Middle frontal gyrus (tissue), 1 donor: ENCODE data around the gene LACTB.
"Not testable (repeated sequence)": the region's sequence is repeated elsewhere in the genome, so short reads cannot be mapped to it uniquely, and the experiment has no call there.

Experiments
- DNase-seq: peaks from one replicate; pipeline ENCODE4 v3.0.0-alpha.2; 2015; ENCODE audit warnings: low spot score; ENCODE audit errors: extremely low spot score

The LACTB gene

GRCh38 chr15:63089260-63090043 is 32.2 kb upstream of the LACTB start:
- DNase-seq = no peak

GRCh38 chr15:63090472-63090871 is 31.2 kb upstream of the LACTB start:
- DNase-seq = no peak

DNA sequence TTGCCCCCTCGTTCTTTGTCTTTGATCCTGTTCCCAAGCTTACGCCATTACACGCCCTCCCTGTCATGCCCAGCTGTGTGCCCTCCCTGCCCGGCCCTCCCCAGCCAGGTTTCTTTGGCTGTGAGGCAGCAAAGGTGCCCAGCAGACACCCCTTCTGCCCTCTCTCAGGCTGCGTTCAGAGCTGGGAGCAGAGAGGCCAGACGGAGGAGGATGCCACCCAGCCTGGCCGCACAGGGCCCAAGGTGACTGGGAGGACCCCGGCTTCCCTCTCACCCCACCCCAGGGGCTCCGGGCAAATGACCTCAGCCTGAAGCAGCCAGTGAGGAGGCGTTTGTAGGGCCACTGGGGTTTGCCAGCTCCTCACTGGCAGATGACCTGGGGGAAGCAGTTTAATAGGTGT is 30.8 kb upstream of the LACTB start:
- DNase-seq = no peak

DNA sequence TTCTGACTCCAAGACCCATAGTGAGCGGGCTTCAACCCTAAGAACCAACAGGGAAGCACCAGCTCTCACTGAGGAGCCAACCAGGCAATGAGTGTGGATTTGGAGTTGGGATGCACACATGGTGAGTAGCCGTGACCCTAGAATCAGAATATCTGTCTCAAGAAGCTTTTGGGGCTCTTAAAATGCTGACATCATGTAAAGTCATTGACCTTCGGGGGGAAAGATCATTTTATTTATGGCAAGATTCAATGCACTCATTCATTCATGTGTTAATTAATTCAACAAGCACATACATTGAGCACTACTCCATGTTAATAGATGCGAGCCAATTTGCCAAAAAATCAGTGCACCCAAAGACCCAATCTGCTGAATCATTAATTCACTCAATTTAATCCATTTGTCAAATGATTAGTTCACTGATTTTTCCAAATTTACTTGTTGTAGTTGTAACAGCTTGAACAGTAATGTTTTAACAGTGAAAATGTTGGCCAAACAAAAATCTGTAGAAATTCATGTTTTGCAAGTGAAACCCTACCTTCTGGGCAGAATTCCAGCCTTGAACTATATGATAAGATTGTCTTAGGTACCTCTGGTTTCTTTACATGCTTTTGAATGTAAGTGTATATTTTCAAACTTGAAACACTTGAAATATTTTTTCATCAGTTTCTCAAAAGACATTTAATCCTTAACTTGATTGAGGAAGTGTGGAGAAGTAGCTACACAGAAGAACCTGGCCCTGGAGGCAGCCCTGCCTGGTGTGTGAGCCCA is 29.8 kb upstream of the LACTB start:
- no peak for DNase-seq

DNA sequence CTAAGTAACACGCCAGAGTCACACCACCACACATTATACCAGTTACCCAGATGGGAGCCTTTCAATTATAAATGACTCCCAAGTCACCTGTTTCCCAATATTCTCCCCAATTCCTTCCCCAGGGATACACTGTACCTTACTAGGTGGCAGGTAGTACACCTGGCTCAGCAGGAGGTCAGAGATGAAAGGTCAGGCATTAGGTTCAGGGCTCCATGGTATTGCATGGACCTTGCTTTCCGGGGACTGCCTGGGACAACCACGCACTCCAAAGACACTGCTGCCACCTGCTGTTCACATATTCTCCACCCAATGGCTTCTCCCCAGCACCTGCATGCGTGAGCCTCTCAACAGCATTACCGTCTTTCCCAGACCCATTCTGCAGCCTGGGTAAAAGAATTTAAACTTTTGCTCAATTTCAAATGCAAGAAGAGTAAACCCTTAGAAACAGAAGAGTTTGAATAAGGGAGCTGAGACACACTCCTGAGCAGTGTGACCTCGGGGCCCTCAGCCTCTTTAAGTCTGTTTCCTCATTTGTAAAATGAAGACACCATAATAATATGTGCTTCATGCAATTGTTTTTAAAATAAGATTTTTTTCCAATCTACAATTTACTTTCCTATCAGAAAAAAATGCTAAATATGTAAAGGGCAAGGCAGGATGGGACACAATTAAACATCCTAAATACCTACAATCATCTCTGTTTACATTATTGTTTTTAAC is 28.0 kb upstream of the LACTB start:
- DNase-seq = peak; percentile 20

GRCh38 chr15:63094495-63094931 is 27.1 kb upstream of the LACTB start:
- DNase-seq = no peak

- no peak for DNase-seq
These were observed 25.5 kb upstream of the LACTB start for GRCh38 chr15:63096178-63096577.

GRCh38 chr15:63098901-63099300 is 22.8 kb upstream of the LACTB start:
- not testable (repeated sequence) for DNase-seq

DNA sequence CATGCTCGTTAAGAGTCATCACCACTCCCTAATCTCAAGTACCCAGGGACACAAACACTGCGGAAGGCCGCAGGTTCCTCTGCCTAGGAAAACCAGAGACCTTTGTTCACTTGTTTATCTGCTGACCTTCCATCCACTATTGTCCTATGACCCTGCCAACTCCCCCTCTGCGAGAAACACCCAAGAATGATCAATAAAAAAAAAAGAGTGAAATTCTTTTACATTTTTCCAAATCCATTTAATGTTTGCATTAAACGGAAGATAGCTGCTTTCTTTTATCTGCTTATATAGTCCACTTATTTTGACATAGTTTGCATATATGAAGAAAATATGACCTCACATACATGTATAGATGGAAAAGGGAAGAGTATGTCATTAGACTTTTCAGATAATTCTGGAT is 22.1 kb upstream of the LACTB start:
- DNase-seq = not testable (repeated sequence)

DNA sequence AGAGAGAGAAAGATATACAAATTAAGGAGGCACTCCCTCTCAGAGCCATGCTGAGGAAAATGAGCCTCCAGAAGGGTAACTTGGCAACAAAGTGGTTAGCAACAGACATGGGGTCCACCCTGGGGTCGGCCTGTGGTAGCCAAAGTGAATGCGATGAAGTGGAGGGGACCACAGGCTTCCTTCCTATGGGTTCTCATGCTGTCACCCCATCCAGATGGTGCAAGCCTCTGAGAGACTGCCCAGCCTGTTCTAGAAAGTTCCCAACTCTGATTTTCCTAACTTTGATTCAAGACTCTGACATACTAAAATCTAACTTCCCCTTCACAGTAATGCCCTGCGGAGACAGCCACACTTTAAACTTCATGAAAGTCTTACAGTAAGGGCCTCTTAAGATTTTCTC is 18.2 kb upstream of the LACTB start:
- no peak for DNase-seq

DNA sequence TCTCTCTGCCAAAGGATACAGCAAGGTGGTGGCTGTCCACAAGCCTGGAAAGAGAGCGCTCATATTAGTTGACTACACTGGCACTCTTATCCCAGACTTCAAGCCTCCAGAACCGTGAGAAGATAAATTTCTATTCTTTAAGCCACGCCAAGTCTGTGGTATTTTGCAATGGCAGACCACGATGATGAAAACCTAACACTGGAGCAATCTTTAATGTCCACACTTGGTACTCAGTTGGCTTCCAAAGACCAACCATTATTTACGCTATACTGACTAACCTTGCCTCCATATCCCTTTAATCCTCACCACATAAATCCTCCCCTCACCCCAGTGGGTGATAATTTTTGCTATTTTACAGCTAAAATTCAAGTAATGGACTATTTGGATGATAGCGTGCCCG is 16.9 kb upstream of the LACTB start:
- DNase-seq = no peak

DNA sequence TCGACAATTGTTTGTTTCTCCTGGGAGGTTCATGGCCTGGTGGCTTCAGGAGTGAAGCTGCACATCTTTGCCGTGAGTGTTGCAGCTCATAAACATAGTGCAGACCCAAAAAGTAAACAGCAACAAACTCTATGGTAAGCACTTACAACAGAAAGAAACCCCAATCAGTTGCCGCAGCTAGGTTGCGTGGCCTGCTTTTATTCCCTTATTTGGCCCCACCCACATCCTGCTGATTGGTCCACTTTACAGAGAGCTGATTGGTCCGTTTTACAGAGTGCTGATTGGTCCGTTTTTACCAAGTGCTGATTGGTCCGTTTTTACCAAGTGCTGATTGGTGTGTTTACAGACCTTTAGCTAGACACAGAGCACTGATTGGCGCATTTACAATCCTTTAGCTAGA is 16.3 kb upstream of the LACTB start:
- not testable (repeated sequence) for DNase-seq

DNA sequence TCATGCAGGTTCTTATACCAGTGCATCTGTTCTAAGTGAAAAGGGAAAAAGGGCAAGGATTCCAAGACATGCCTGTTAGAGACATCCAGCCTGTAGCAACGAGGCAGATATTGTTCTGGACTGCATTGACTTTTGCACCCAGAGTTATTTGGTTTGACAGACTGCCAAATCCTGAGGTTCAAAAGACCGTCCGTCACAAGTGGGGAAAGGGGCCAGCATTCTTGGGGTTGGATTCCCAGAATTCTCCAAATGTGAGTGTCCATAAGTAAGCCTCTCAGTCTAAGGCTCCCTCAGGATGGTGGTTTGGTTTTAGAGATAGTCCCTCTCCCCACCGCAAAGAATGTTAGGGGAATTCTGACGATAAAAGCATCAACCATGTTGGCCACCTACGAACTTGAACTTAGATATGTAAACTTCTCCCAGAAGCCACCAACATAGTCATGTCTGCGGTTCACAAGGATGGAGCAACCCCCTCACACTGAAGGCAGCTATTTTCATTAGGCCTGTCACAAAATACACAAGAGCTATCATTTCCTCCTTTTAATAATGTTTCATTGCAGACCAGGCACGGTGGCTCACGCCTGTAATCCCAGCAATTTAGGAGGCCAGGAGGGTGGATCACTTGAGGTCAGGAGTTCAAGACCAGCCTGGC is 13.6 kb upstream of the LACTB start:
- DNase-seq = no peak

DNA sequence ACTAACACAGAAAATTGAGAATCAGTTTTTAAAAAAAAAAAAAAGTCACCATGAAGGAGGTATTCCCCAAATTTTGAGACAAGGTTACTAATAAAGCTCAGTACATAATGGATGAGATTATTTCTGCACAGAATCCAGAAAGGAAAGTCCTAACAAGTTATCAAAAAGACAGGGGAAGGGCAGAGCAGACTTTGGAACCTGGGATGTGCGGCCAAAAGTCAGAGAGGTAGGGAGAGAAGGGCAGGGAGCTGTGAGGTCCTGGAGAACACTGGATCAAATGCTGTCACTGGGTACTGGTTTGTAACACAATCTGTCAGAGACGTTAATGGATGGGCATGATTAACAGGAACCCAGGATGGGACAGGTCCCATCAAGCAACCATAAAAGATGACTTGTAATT is 12.2 kb upstream of the LACTB start:
- no peak for DNase-seq

DNA sequence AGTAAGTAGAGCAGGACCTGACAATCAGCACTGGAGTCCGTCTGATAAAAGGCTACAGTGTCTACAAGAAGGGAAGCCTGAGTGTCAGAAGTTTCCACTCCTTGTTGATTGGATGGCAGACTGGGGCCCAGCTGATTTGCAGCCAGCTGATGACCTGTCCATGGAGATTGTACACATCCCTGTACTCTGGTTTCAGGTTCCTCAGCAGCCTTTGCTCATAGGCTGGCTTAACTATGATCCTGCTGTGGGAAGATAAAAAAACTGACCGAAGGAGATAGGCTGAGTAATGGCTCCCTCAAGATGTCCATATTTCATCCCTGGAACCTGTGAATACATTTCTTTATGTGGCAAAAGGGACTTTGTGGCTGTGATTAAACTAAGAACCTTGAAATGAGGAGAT is 11.7 kb upstream of the LACTB start:
- DNase-seq = no peak

DNA sequence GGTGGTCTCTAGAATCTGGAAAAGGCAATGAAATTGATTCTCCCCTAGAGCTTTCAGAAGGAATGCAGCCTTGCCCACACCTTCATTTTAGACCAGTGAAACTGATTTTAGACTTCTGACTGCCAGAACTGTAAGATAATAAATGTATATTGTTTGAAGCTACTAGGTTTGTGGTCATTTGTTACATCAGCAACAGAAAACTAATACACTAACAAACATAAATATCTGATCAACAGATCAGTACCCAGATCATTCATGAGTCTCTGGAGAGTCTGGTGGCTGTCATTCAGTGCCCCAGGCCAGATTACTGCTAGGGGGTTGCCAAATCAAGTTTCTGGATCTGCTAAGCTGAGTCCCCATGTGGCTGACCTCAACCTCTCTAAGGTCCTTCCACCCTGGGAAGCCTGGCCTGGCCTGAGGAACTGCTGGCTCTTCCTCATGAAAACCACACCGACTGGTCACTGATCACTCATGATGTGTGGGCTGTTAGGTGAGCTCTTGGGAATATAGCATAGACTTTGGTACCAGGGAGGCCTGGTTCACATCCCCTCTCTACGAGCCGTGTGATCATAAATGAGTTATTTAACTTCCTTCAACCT is 11.1 kb upstream of the LACTB start:
- no peak for DNase-seq

- no peak for DNase-seq
These were observed 10.2 kb upstream of the LACTB start for GRCh38 chr15:63111481-63111880.

DNA sequence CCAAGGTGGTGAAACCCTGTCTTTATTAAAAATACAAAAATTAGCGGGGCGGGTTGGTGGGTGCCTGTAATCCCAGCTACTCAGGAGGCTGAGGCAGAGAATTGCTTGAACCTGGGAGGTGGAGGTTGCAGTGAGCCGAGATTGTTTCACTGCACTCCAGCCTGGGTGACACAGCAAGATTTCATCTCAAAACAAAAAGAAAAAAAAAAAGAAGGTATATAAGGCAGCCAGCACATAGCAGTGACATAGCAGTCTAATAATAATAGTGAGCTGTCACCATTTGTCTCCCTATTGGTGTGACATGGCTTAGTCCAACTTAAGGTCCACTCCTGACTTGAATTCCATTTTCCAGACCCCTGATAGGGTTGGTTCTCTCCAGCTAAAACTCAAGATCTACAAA is 8.8 kb upstream of the LACTB start:
- DNase-seq = no peak

GRCh38 chr15:63114465-63114864 is 7.2 kb upstream of the LACTB start:
- DNase-seq = no peak

DNA sequence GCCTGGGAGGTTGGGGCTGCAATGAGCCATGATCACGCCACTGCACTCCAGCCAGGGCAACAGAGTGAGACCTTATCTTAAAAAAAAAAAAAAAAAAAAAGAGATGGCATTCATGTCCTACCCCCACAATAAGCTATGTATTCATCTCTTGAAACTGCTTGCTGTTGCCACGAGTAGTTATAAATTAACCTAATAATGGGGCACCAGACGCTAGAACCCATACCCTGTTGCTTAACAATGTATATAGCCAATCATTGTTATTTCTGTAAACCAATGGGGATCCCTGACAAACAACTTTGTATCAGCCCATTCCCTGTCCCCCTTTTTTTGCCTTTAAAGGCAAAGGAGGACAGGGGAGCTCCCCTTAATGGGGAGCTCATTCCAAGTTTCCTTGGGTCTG is 2.8 kb upstream of the LACTB start:
- DNase-seq = no peak
